SK-MEL-5 (cell line): ENCODE data around the gene RAP2B. TPM values are rescaled to one million over a fixed set of nuclear protein-coding genes. Genes with fewer than 3 reads are reported as not detected.
"Not testable (repeated sequence)": the region's sequence is repeated elsewhere in the genome, so short reads cannot be mapped to it uniquely, and the experiment has no call there.

Source experiments
- DNase-seq: peaks from one replicate; pipeline ENCODE4 v3.0.0-alpha.2; 2016; ENCODE audit warnings: low read depth, low spot score
- in situ Hi-C: cut with HindIII; loops from 2 replicates; pipeline ENCODE4 v1.10.0; 2016; ENCODE audit warnings: low sequenced_read_pairs, high pct_unique_total_duplicates, low pct_unique_long_range_greater_than_20kb
- total RNA-seq: library from RNA; depleted of rRNA; stranded (reverse); fragments of >200 nt; shearing (Covaris generic); gene quantifications from 2 replicates; pipeline ENCODE4 v1.2.3, GENCODE V29; 2014

RAP2B gene
- total RNA-seq, 1 experiment from 2014 or later, result 95.8 TPM

DNA sequence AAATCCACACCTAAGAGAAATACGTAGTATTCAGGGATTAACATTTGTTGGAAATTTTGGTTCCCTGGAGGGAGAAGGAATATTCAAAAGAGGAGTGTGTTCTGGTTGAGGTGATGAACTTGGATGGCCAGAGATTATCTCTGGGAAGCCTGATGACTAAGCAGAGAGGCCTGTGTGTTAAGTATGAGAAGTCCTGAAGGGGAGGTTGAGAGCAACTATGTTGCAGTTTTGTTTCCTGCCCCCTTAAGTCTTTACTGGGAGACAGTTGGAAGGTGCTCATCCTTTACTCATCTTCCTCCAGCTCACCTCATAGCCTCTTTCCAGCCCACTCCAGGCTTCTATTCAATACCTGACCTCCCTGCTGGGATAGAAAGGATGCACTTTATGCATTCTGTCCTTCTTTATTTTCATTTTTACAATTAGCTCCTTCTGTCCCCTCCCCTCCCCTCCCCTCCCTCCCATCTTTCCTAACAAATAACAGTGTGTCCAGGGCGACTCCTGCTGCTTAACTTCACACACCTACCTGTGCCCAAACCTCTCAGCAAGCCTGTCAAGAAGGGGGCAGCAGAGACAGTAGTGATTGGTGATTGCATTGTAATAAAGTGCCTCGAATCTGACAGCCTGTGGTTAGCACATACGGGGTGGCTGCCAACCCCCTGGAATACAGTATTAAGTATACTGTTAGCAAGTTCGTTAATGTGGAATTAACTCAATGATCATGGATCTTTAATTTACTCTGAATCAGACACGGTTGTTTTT is 11.9 kb downstream of the RAP2B start:
- in situ Hi-C loops, result no loop called here
- DNase-seq, result peak; percentile 43

DNA sequence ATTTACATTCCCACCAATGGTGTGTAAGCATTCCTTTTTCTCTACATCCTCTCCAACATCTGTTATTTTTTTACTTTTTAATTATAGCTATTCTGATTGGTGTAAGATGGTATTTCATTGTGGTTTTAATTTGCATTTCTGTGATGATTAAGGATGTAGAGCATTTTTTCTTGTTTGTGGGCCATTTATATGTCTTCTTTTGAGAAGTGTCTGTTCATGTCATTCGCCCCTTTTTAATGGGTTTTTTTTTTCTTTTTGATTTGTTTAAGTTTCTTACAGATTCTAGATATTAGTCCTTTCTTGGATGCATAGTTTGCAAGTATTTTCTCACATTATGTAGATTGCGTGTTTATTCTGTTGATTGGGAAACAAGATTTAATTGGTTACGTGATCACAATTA is 14.2 kb downstream of the RAP2B start:
- DNase-seq, result no peak
- in situ Hi-C loops, result no loop called here

DNA sequence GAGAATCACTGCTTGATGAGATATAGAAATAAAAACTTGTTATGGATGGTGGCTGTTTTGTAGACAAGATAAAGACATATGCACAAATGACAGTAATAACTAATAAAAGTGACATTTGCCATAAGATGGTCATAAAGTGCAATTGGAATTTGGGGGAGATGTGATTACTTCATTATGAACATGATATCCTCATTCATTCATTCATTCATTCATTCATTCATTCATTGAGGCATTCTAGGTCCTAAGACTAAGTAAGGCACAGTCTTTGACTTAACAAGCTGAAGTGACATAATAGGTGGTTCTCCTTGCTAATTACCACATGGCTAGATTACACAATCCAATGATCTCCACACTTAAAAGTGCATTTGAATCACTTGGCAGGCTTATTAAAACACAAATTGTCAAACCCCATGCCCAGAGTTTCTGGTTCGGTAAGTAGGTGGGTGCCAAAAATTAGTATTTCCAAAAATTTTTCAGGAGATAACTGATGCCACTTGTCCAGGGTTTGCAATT is 18.9 kb downstream of the RAP2B start:
- in situ Hi-C loops, result no loop called here
- no peak for DNase-seq

DNA sequence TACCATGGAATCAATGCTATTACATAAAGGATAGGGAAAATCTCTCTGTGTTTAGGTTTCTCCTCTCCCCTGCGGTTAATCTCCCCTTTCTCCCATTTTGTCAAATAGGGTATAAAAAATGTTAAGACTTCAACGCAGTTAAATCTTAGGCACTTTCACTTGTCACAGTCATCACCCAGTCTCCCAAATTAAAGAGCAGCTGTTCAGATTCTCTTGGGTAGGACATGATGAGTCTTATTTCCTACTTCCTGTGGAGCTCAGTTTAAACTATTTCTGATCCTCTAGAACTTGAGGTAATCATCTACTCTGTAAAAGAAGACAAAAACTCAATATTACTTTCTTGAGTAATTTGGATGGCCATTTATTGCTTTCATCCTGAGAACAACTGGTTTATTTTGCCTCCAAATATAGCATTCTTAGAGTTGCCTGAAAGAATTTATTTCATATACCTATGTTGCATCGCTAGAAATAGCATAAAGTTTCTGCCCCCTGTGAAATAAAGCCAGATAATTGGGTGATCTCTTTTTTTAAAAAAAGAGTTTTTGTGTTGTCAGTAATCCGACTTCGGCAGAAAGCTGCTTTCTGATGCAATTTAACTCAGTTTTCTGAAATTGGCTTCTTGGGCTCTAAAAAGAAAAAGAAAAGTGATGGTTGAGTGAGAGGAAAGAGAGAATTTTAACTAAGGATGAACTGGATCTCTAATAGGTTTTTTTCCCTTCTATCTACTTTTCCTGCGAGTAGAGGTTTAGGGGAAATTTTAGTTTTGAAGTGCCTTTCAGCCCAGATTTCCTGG is 20.7 kb downstream of the RAP2B start:
- no peak for DNase-seq
- in situ Hi-C loops, result no loop called here

DNA sequence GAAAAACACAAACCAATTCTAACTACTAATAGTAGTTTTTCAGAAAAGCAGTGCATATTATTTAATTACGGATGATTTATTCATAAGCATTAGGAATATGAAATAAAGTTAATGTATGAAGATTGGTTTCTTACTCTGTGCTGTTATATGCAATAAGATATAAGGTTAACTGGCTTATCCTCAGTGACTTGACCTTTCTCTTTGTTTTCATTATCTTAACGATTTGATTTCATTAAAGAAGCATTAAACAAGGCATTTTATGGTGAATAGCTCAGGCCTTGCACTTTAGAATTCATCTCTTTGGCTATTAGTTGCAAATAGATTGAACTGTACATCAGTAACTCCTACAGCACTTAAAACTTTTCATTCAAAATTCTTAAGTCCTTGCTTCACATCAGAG is 28.9 kb downstream of the RAP2B start:
- in situ Hi-C loops, result no loop called here
- DNase-seq, result no peak

DNA sequence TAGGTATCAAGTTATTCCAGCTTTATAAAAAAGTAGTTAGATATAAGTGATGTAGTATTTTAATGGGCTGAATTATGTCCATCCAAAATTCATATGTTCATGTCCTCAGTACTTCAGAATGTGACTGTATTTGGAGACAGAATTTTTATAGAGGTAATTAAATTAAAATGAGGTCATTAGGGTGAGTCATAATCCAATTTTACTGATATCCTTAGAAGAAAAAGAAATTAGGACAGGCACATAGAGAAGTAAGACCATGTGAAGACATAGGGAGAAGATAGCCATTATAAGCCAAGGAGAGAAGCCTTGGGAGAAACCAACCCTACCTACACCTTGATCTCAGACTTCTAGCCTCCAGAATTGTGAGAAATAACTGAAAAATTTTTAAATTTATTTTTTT is 30.3 kb downstream of the RAP2B start:
- in situ Hi-C loops, result no loop called here
- DNase-seq, result no peak

DNA sequence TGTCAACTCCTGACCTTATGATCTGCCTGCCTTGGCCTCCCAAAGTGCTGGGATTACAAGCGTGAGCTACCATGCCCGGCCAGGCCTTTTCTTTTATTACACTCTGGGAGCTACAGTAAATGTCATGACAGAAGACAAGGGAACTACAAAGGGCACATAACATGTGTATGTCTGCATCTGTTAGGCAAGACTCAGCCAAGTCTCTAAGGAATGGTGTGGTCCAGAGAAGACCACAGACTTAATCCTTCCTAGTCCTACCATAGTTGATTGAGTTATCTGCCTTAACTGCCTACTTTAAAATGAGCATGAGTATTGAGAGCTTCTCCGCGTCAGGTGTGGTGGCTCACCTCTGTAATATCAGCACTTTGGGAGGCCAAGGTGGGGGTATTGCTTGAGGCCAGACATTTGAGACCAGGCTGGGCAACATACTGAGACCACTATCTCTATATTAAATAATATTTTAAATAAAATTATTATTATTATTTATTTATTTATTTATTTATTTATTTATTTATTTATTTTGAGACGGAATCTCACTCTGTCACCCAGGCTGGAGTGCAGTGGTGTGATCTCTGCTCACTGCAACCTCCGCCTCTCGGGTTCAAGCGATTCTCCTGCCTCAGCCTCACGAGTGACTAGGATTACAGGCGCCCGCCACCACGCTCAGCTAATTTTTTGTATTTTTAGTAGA is 31.9 kb downstream of the RAP2B start:
- DNase-seq, in situ Hi-C loops: not testable (repeated sequence)

DNA sequence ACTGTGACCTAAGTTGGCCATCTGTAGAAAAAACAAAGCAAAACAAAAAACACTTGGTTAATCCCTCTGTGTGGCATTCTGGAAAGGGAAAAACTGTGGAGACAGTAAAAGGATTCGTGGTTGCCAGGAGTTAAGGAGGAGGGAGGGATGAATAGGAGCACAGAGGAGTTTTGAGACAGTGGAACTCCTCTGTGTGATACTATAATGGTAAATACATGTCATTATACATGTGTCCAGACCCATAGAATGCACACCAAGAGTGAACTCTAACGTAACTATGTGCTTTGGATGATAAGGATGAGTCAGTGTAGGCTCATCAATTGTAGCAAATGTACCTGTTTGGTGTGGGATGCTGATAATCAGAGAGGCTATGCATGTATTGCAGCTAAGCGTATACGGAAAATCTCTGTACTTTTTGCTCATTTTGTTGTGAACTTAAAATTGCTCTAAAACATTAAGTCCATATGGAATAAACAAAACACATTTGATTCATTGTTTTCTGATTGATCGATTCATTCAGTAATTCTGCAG is 33.4 kb downstream of the RAP2B start:
- no peak for DNase-seq
- in situ Hi-C loops, result no loop called here

DNA sequence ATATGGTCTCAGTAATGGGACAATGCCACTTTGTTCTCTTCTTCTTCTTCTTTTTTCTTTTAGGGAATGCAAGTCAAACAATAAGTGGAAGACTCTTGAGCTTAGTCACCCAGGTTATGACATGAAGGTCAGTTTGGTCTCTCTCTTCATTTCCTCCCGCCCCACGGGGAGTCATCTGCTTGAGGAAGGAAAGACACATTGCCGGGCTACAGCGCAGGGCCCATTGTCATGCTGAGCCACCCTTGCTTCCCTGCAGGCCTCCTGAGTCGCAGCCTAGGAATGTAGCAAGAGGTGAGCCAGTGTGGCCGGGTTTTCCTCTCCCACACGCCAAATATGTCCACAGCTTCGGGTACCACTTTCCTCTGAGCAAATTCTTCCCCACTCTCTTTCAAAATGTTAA is 47.6 kb downstream of the RAP2B start:
- DNase-seq, result no peak
- in situ Hi-C loops, result no loop called here

DNA sequence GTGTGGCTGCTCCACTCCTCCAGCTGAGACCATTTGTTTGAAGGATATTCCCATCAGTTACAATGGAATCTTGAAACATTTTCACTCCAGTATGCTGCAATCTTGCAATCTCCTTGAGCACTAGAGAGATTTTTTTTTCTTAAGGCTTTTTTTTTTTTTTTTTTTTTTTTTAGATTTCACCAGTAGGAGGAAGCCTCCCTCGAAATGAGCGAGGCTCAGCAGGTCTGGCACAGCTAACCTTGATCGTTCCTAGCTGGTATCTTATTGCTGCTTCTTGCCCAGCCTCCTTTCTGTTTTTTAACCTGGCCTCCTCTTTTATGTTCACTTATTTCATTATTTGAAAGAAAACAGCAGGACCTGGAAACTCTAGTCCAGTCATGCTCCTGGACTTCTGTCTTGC is 48.1 kb downstream of the RAP2B start:
- no peak for DNase-seq
- in situ Hi-C loops, result no loop called here

DNA sequence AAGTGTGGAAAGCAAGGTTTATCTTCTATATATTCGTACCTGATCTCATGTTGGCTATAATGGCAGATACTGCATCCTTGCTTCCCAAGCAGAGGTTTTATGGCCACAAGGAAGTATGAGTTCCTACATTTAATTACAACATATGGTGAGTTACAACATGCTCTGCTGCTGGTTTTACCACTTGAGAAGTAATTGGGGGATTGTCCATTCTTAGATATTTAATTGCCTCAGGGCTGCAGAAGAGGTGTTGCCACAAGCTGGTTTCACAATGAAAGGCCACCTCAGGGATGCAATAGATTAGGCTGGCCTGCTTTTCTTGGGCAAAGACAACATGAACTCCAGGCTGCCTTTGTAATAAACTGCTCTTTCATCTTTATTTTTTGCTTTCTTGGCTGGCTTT is 48.6 kb downstream of the RAP2B start:
- in situ Hi-C loops, result no loop called here
- DNase-seq, result no peak

DNA sequence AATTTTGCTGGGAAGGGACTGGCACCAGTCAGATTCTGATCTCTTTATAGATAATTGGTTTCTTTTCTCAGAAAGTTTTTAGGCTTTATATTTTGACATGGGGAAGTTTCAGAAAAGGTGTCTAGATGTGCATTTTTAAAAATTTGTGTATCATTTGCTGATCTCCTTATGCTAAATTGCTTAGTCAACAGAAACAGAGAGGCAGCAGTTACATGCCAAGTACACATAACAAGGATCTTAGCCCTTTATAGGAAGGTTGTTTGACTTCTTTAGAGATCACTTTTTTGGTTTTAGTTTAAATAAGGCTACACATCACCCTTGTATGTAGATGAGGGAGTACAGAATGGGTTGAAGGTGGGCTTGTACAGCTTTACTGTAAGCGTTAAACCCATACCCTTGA is 53.5 kb downstream of the RAP2B start:
- no peak for DNase-seq
- in situ Hi-C loops, result no loop called here

DNA sequence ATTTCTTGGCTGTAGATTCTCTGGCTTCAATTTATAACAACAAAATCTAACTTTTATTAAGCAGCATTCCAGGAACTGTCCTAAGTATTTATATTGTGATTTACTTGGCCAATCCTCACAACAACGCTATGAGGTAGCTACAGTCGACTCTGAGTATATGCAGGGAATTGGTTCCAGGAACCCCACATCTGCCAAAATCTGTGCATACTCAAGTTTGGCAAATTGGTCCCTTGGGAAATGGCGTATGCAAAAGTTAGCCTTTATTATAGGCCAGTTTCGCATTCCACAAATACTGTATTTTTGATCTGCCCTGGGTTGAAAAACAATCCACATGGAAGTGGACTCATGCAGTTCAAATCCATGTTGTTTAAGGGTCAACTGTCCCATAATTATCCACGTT is 53.9 kb downstream of the RAP2B start:
- in situ Hi-C loops, result no loop called here
- DNase-seq, result no peak

DNA sequence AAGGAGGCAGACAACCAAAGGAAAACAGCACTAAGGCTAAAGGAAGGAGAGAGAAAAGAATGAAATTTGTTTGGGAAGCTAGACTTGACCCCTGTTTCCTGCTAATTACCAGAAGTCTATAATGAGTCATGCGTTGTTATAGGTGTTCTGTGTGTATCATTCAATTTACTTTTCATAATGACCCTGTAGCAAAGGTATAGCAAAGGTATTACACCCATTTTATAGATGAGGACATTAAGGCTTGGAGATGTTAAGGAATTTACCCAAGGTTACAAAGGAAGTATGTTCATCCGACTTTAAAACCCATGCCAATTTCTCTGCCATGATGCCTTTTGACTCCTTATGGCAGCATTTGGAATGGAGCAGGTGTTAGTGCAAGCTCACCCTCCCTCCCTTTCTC is 54.9 kb downstream of the RAP2B start:
- in situ Hi-C loops, result no loop called here
- no peak for DNase-seq

DNA sequence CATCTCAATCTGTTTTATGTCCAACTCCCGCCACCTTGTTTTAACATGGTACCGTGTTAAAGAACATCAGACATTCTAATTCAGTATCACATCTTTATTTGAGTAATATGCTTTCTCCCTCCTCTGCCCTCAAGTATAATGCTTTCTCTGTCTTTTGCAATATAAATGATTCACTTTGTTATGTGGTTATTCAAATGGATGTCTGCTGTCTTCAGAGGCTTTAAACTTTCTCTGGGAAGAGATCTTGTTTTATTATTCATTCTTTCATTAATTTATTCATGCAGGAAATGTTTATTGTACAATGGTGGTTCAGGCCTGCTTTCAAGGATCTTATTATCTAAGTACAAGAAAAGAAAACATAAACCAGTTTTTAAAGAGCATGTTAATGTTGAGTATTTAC is 57.1 kb downstream of the RAP2B start:
- peak; percentile 45 for DNase-seq
- in situ Hi-C loops, result no loop called here
